Activated naive CD4-positive, alpha-beta T cell treated with anti-CD3 and anti-CD28 coated beads for 36 hours (primary cell): Measurements from ENCODE around the gene FEZF1. TPM values are rescaled to one million over a fixed set of nuclear protein-coding genes. Genes with fewer than 3 reads are reported as not detected.

ENCODE experiments used
- CTCF ChIA-PET: fragments of 350-600 bp; sonication (Branson Sonifier 250); formaldehyde crosslinking; loops from one replicate; lab custom pipeline; 2021; ENCODE audit warnings: antibody characterized with exemption; lab: Charles Lee
- DNase-seq: peaks from one replicate; pipeline ENCODE4 v3.0.0-alpha.2; 2020
- H3K27ac Mint-ChIP-seq: one replicate; pipeline ENCODE4 v1.8.0; 2021; ENCODE audit warnings: mild to moderate bottlenecking, mixed read lengths
- H3K27me3 Mint-ChIP-seq: one replicate; pipeline ENCODE4 v1.8.0; 2021; ENCODE audit warnings: low read depth, mixed read lengths
- H3K36me3 Mint-ChIP-seq: one replicate; pipeline ENCODE4 v1.8.0; 2021; ENCODE audit warnings: low read depth, mixed read lengths
- H3K4me1 Mint-ChIP-seq: one replicate; pipeline ENCODE4 v1.8.0; 2021; ENCODE audit warnings: low read depth, mixed read lengths
- H3K4me3 Mint-ChIP-seq: one replicate; pipeline ENCODE4 v1.8.0; 2021; ENCODE audit warnings: mild to moderate bottlenecking, moderate library complexity, mixed read lengths
- H3K9me3 Mint-ChIP-seq: one replicate; pipeline ENCODE4 v1.8.0; 2021; ENCODE audit warnings: mixed read lengths
- intact Hi-C: fragments of 100-400 bp; cut with micrococcal nuclease; formaldehyde crosslinking; loops from one replicate; pipeline ENCODE4 v1.15.1; 2023
- total RNA-seq, 2 experiments: library from RNA; stranded (reverse); gene quantifications; one replicate each; pipeline ENCODE4 v1.2.3, GENCODE V29; 2021

FEZF1 gene
- total RNA-seq, 2 experiments from 2014 or later, result not detected

- H3K4me3 Mint-ChIP-seq, result no peak overlapping the region
- DNase-seq, result no peak
- no peak overlapping the region for H3K27ac Mint-ChIP-seq
- H3K27me3 Mint-ChIP-seq, result peaks cover 65% of the 10 kb centered on the region
- peaks cover 8% of the 10 kb centered on the region for H3K4me1 Mint-ChIP-seq
- intact Hi-C loops, result no loop called here
- CTCF ChIA-PET, result no interaction called here
- H3K9me3 Mint-ChIP-seq, result peaks cover 1% of the 10 kb centered on the region
- peaks cover 6% of the 10 kb centered on the region for H3K36me3 Mint-ChIP-seq
These were observed 11.2 kb upstream of the FEZF1 start for GRCh38 chr7:122315507-122316466.

- peaks cover 13% of the 10 kb centered on the region for H3K4me1 Mint-ChIP-seq
- peaks cover 75% of the 10 kb centered on the region for H3K27me3 Mint-ChIP-seq
- no peak overlapping the region for H3K4me3 Mint-ChIP-seq
- peaks cover 1% of the 10 kb centered on the region for H3K9me3 Mint-ChIP-seq
- DNase-seq, result no peak
- peaks cover 6% of the 10 kb centered on the region for H3K36me3 Mint-ChIP-seq
- CTCF ChIA-PET, result no interaction called here
- H3K27ac Mint-ChIP-seq, result no peak overlapping the region
- intact Hi-C loops, result no loop called here
These were observed 9.7 kb upstream of the FEZF1 start for GRCh38 chr7:122314284-122314683.

GRCh38 chr7:122312789-122313188 lies 8.2 kb upstream of the FEZF1 start:
- Mint-ChIP-seq H3K27me3 (peaks cover 74% of the 10 kb centered on the region), H3K27ac (no peak overlapping the region), H3K4me3 (no peak overlapping the region), H3K36me3 (peaks cover 6% of the 10 kb centered on the region), H3K4me1 (peaks cover 13% of the 10 kb centered on the region), H3K9me3 (peaks cover 1% of the 10 kb centered on the region)
- DNase-seq, result no peak
- intact Hi-C loops, result no loop called here
- CTCF ChIA-PET, result no interaction called here

GRCh38 chr7:122311734-122312450 lies 7.3 kb upstream of the FEZF1 start:
- Mint-ChIP-seq H3K4me3 (no peak overlapping the region), H3K9me3 (peaks cover 1% of the 10 kb centered on the region), H3K27ac (no peak overlapping the region), H3K36me3 (peaks cover 5% of the 10 kb centered on the region), H3K27me3 (peaks cover 68% of the 10 kb centered on the region), H3K4me1 (peaks cover 13% of the 10 kb centered on the region)
- CTCF ChIA-PET, result no interaction called here
- no peak for DNase-seq
- intact Hi-C loops, result no loop called here

- H3K4me1 Mint-ChIP-seq, result peaks cover 13% of the 10 kb centered on the region
- DNase-seq, result no peak
- no peak overlapping the region for H3K4me3 Mint-ChIP-seq
- peaks cover 1% of the 10 kb centered on the region for H3K9me3 Mint-ChIP-seq
- intact Hi-C loops, result no loop called here
- peaks cover 69% of the 10 kb centered on the region for H3K27me3 Mint-ChIP-seq
- H3K36me3 Mint-ChIP-seq, result peaks cover 5% of the 10 kb centered on the region
- no peak overlapping the region for H3K27ac Mint-ChIP-seq
- CTCF ChIA-PET, result no interaction called here
These were observed 6.6 kb upstream of the FEZF1 start for GRCh38 chr7:122311050-122311700.

GRCh38 chr7:122310119-122311021 lies 5.8 kb upstream of the FEZF1 start:
- Mint-ChIP-seq H3K4me3 (no peak overlapping the region), H3K27me3 (peaks cover 69% of the 10 kb centered on the region), H3K36me3 (peaks cover 3% of the 10 kb centered on the region), H3K27ac (no peak overlapping the region), H3K4me1 (peaks cover 13% of the 10 kb centered on the region), H3K9me3 (peaks cover 1% of the 10 kb centered on the region)
- no peak for DNase-seq
- intact Hi-C loops, result no loop called here
- CTCF ChIA-PET, result no interaction called here

GRCh38 chr7:122309421-122309820 lies 4.9 kb upstream of the FEZF1 start:
- H3K27me3 Mint-ChIP-seq, result peaks cover 67% of the 10 kb centered on the region
- CTCF ChIA-PET, result no interaction called here
- H3K9me3 Mint-ChIP-seq, result no peaks in the 10 kb centered on the region
- H3K4me1 Mint-ChIP-seq, result peaks cover 14% of the 10 kb centered on the region
- H3K27ac Mint-ChIP-seq, result no peak overlapping the region
- no peak for DNase-seq
- peaks cover 2% of the 10 kb centered on the region for H3K36me3 Mint-ChIP-seq
- H3K4me3 Mint-ChIP-seq, result no peak overlapping the region
- intact Hi-C loops, result no loop called here

- peaks cover 16% of the 10 kb centered on the region for H3K4me1 Mint-ChIP-seq
- intact Hi-C loops, result no loop called here
- no peak overlapping the region for H3K27ac Mint-ChIP-seq
- peaks cover 4% of the 10 kb centered on the region for H3K36me3 Mint-ChIP-seq
- H3K27me3 Mint-ChIP-seq, result peaks cover 71% of the 10 kb centered on the region
- no peak overlapping the region for H3K4me3 Mint-ChIP-seq
- H3K9me3 Mint-ChIP-seq, result no peaks in the 10 kb centered on the region
- no peak for DNase-seq
- CTCF ChIA-PET, result no interaction called here
These were observed 2.7 kb upstream of the FEZF1 start for GRCh38 chr7:122307228-122307621.

GRCh38 chr7:122306320-122307227 lies 2.0 kb upstream of the FEZF1 start:
- H3K27me3 Mint-ChIP-seq, result peaks cover 72% of the 10 kb centered on the region
- intact Hi-C loops, result no loop called here
- no peak overlapping the region for H3K27ac Mint-ChIP-seq
- DNase-seq, result no peak
- CTCF ChIA-PET, result no interaction called here
- H3K9me3 Mint-ChIP-seq, result no peaks in the 10 kb centered on the region
- H3K36me3 Mint-ChIP-seq, result peaks cover 4% of the 10 kb centered on the region
- H3K4me3 Mint-ChIP-seq, result no peak overlapping the region
- peaks cover 14% of the 10 kb centered on the region for H3K4me1 Mint-ChIP-seq

GRCh38 chr7:122305475-122306319 lies 1.1 kb upstream of the FEZF1 start:
- H3K36me3 Mint-ChIP-seq, result peaks cover 1% of the 10 kb centered on the region
- CTCF ChIA-PET, result no interaction called here
- no peak for DNase-seq
- peaks cover 6% of the 10 kb centered on the region for H3K4me1 Mint-ChIP-seq
- no peak overlapping the region for H3K27ac Mint-ChIP-seq
- H3K4me3 Mint-ChIP-seq, result no peak overlapping the region
- intact Hi-C loops, result no loop called here
- H3K9me3 Mint-ChIP-seq, result no peaks in the 10 kb centered on the region
- H3K27me3 Mint-ChIP-seq, result peaks cover 73% of the 10 kb centered on the region
